HFFc6 (cell line): ENCODE results near the gene ORM1. TPM values are rescaled to one million over a fixed set of nuclear protein-coding genes. Genes with fewer than 3 reads are reported as not detected.

Source experiments
- DNase-seq: peaks from one replicate; pipeline ENCODE4 v3.0.0-alpha.2; 2018
- H3K27ac Mint-ChIP-seq: 2 replicates; pipeline ENCODE4 v1.8.0; 2020; ENCODE audit warnings: mild to moderate bottlenecking, mixed read lengths
- H3K27me3 Mint-ChIP-seq: 2 replicates; pipeline ENCODE4 v1.8.0; 2021; ENCODE audit warnings: mild to moderate bottlenecking, moderate library complexity, mixed read lengths; ENCODE audit not compliant: insufficient read depth
- H3K36me3 Mint-ChIP-seq: 2 replicates; pipeline ENCODE4 v1.8.0; 2021; ENCODE audit warnings: low read depth, mixed read lengths
- H3K4me1 Mint-ChIP-seq: 2 replicates; pipeline ENCODE4 v1.8.0; 2020; ENCODE audit warnings: low read depth, mixed read lengths
- H3K4me3 Mint-ChIP-seq: 2 replicates; pipeline ENCODE4 v1.8.0; 2020; ENCODE audit warnings: mild to moderate bottlenecking, moderate library complexity, mixed read lengths
- H3K9me3 Mint-ChIP-seq: 2 replicates; pipeline ENCODE4 v1.8.0; 2020; ENCODE audit warnings: mild to moderate bottlenecking, mixed read lengths
- CTCF ChIP-seq: fragments of 200-600 bp; sonication (generic); IDR thresholded peaks from 2 replicates; pipeline ENCODE4 v1.5.0; 2021; ENCODE audit warnings: antibody characterized with exemption, mild to moderate bottlenecking
- total RNA-seq, 6 experiments: library from RNA; stranded (reverse); fragmentation: NEBNext Ultra II Directional; extraction: Animal tissue kit (Norgen Biotek cat#: 25700); gene quantifications; 2 replicates in 1 of 6; 3 replicates in 5 of 6; pipeline ENCODE4 v1.2.3, GENCODE V29; 2021

The ORM1 gene
- total RNA-seq, 6 experiments from 2014 or later = not detected

GRCh38 chr9:114300846-114301797 is 21.8 kb upstream of the ORM1 start:
- H3K27me3 Mint-ChIP-seq = peaks cover 2% of the 10 kb centered on the region; the same call in 1 of the 2 replicates
- H3K9me3 Mint-ChIP-seq = no peaks in the 10 kb centered on the region
- H3K36me3 Mint-ChIP-seq = peaks cover 12% of the 10 kb centered on the region
- H3K27ac Mint-ChIP-seq = no peak overlapping the region
- no peaks in the 10 kb centered on the region; the same call in 1 of the 2 replicates for H3K4me1 Mint-ChIP-seq
- TF ChIP-seq CTCF = no peak
- H3K4me3 Mint-ChIP-seq = no peak overlapping the region
- no peak for DNase-seq

GRCh38 chr9:114301798-114302565 is 20.9 kb upstream of the ORM1 start:
- peaks cover 2% of the 10 kb centered on the region; the same call in 1 of the 2 replicates for H3K27me3 Mint-ChIP-seq
- no peak overlapping the region for H3K4me3 Mint-ChIP-seq
- H3K36me3 Mint-ChIP-seq = peaks cover 5% of the 10 kb centered on the region; the same call in 1 of the 2 replicates
- TF ChIP-seq CTCF = no peak
- H3K4me1 Mint-ChIP-seq = no peaks in the 10 kb centered on the region; the same call in 1 of the 2 replicates
- DNase-seq = no peak
- H3K27ac Mint-ChIP-seq = no peak overlapping the region
- H3K9me3 Mint-ChIP-seq = no peaks in the 10 kb centered on the region

- peaks cover 7% of the 10 kb centered on the region for H3K36me3 Mint-ChIP-seq
- no peak overlapping the region for H3K27ac Mint-ChIP-seq
- H3K9me3 Mint-ChIP-seq = no peaks in the 10 kb centered on the region
- DNase-seq = no peak
- H3K4me3 Mint-ChIP-seq = no peak overlapping the region
- peaks cover 5% of the 10 kb centered on the region for H3K27me3 Mint-ChIP-seq
- no peak for TF ChIP-seq CTCF
- peaks cover 3% of the 10 kb centered on the region; the same call in 1 of the 2 replicates for H3K4me1 Mint-ChIP-seq
These were observed 20.2 kb upstream of the ORM1 start for GRCh38 chr9:114302727-114303126.

- H3K36me3 Mint-ChIP-seq = peaks cover 11% of the 10 kb centered on the region
- no peak for TF ChIP-seq CTCF
- no peak overlapping the region for H3K4me3 Mint-ChIP-seq
- H3K9me3 Mint-ChIP-seq = no peaks in the 10 kb centered on the region
- H3K4me1 Mint-ChIP-seq = peaks cover 5% of the 10 kb centered on the region; the same call in 1 of the 2 replicates
- H3K27me3 Mint-ChIP-seq = peaks cover 3% of the 10 kb centered on the region; the same call in 1 of the 2 replicates
- no peak overlapping the region for H3K27ac Mint-ChIP-seq
- no peak for DNase-seq
These were observed 19.3 kb upstream of the ORM1 start for GRCh38 chr9:114303571-114303970.

- peaks cover 5% of the 10 kb centered on the region; the same call in 1 of the 2 replicates for H3K4me1 Mint-ChIP-seq
- no peak for TF ChIP-seq CTCF
- no peak overlapping the region for H3K27ac Mint-ChIP-seq
- H3K27me3 Mint-ChIP-seq = peaks cover 3% of the 10 kb centered on the region; the same call in 1 of the 2 replicates
- DNase-seq = no peak
- H3K9me3 Mint-ChIP-seq = no peaks in the 10 kb centered on the region
- peaks cover 8% of the 10 kb centered on the region for H3K36me3 Mint-ChIP-seq
- no peak overlapping the region for H3K4me3 Mint-ChIP-seq
These were observed 18.9 kb upstream of the ORM1 start for GRCh38 chr9:114303977-114304376.
